ENCODE data around the gene YIPF5. TPM values are rescaled to one million over a fixed set of nuclear protein-coding genes. Genes with fewer than 3 reads are reported as not detected.

Gene YIPF5
- polyA plus RNA-seq (ENCODE audit: insufficient read length in 4 of 4) = 10 to 100 TPM; 52.8 to 74.5 (median 60.3) TPM

- peak; percentile 89 to 94 (median 90) for DNase-seq (ENCODE audit: low read depth in 4 of 4, low spot score in 2 of 4)
These were observed at the start of gene YIPF5, which contains the start of gene KCTD16 for GRCh38 chr5:144170276-144171024. Gene YIPF5, minus strand, starts transcription at chr5:144170659. Its CDS starts 704 bp downstream, at chr5:144169955. Gene KCTD16, plus strand, starts transcription at chr5:144170873.

- DNase-seq (ENCODE audit: low read depth in 4 of 4, low spot score in 2 of 4) = no peak
These were observed 49.4 kb upstream of the YIPF5 start for GRCh38 chr5:144219869-144220268.

- DNase-seq (ENCODE audit: low read depth in 4 of 4, low spot score in 2 of 4) = no peak
These were observed 40.2 kb upstream of the YIPF5 start for GRCh38 chr5:144210655-144211054.

GRCh38 chr5:144209361-144209760 is 38.9 kb upstream of the YIPF5 start:
- DNase-seq (ENCODE audit: low read depth in 4 of 4, low spot score in 2 of 4) = no peak

- DNase-seq (ENCODE audit: low read depth in 4 of 4, low spot score in 2 of 4) = no peak
These were observed 37.5 kb upstream of the YIPF5 start for GRCh38 chr5:144207875-144208444.

- no peak for DNase-seq (ENCODE audit: low read depth in 4 of 4, low spot score in 2 of 4)
These were observed 35.7 kb upstream of the YIPF5 start for GRCh38 chr5:144206141-144206540.

GRCh38 chr5:144205141-144205551 is 34.7 kb upstream of the YIPF5 start:
- no peak for DNase-seq (ENCODE audit: low read depth in 4 of 4, low spot score in 2 of 4)

- DNase-seq (ENCODE audit: low read depth in 4 of 4, low spot score in 2 of 4) = peak in 1 of 4 donors; percentile 69
These were observed 33.5 kb upstream of the YIPF5 start for GRCh38 chr5:144203750-144204596.

GRCh38 chr5:144202726-144203125 is 32.3 kb upstream of the YIPF5 start:
- DNase-seq (ENCODE audit: low read depth in 4 of 4, low spot score in 2 of 4) = no peak

- DNase-seq (ENCODE audit: low read depth in 4 of 4, low spot score in 2 of 4) = no peak
These were observed 31.6 kb upstream of the YIPF5 start for GRCh38 chr5:144202072-144202471.

GRCh38 chr5:144201588-144201987 is 31.1 kb upstream of the YIPF5 start:
- DNase-seq (ENCODE audit: low read depth in 4 of 4, low spot score in 2 of 4) = no peak

GRCh38 chr5:144198386-144198785 is 27.9 kb upstream of the YIPF5 start:
- no peak for DNase-seq (ENCODE audit: low read depth in 4 of 4, low spot score in 2 of 4)

GRCh38 chr5:144196612-144197011 is 26.2 kb upstream of the YIPF5 start:
- DNase-seq (ENCODE audit: low read depth in 4 of 4, low spot score in 2 of 4) = no peak

GRCh38 chr5:144195448-144195847 is 25.0 kb upstream of the YIPF5 start:
- no peak for DNase-seq (ENCODE audit: low read depth in 4 of 4, low spot score in 2 of 4)

GRCh38 chr5:144194144-144194543 is 23.7 kb upstream of the YIPF5 start:
- no peak for DNase-seq (ENCODE audit: low read depth in 4 of 4, low spot score in 2 of 4)

GRCh38 chr5:144192661-144193060 is 22.2 kb upstream of the YIPF5 start:
- DNase-seq (ENCODE audit: low read depth in 4 of 4, low spot score in 2 of 4) = no peak

GRCh38 chr5:144191998-144192397 is 21.5 kb upstream of the YIPF5 start:
- DNase-seq (ENCODE audit: low read depth in 4 of 4, low spot score in 2 of 4) = no peak

GRCh38 chr5:144191531-144191930 is 21.1 kb upstream of the YIPF5 start:
- no peak for DNase-seq (ENCODE audit: low read depth in 4 of 4, low spot score in 2 of 4)

GRCh38 chr5:144189800-144190429 is 19.5 kb upstream of the YIPF5 start:
- no peak for DNase-seq (ENCODE audit: low read depth in 4 of 4, low spot score in 2 of 4)

- no peak for DNase-seq (ENCODE audit: low read depth in 4 of 4, low spot score in 2 of 4)
These were observed 17.3 kb upstream of the YIPF5 start for GRCh38 chr5:144187699-144188294.
